Measurements from ENCODE around the gene SP140. TPM values are rescaled to one million over a fixed set of nuclear protein-coding genes. Genes with fewer than 3 reads are reported as not detected.
A peak's percentile ranks its signal among the peaks of the same experiment; 100 is the strongest.

Gene SP140
- total and polyA plus RNA-seq, 9 of the 15 experiments (the other 6 are each of a cell fraction or from before 2014, with no cell fraction given) = 0.04 to 1.1 (median 0.57) TPM; not detected in 1

DNA sequence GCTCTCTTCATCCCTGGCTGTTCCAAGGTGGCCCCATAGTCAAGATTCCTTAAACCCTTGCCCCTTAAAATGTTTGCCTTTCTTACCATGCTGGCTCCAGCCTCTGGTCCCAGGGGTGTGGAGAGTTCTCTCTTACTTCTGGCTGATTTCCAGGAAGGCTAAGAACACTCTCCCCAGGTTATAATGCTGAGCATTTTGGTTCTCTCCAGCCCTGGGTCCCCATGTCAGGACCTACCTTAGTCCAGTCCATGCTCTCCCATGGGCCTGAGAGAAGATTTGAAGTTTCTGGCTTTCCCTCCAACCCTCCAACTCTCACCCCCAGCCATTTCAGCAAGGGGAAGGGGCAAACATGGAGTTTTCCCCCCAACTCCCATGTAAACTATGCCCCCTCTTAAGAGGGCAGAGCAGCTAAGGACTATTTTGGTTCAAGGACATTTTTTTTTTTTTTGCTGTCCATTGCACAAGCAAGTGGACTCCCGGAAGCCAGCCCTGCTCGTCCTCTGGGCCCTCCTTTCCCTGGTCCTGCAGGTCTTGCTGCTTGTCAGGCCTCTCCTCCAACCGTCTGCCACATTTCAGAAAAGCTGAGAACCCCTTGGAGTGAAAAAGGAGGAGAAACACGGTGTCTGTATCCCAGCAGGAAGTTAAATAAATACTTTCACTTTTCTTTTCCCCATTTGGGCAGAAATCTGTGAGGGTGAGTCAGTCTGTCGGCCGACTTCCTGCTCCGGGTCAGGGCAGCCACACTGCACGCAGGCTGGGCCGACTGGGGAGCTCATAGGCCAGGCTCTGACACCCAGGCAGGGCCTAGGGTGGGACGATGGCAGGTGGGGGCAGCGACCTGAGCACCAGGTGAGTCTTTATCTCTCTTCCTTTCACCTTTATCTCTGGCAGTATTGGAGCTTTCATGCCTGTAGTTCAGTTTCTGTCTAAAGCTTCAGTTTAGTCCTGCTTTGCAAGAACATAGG is 101.2 kb downstream of the SP140 start, which contains the start of gene SP140L (continued):
- TF ChIP-seq ZNF124 (CRISPR knock-in tag; IDR thresholded peaks at IDR 0.05) = no peak
- TF ChIP-seq LEF1 (IDR thresholded peaks at IDR 0.05) = no peak
- TF ChIP-seq YY1 (IDR thresholded peaks at IDR 0.05; ENCODE audit: borderline replicate concordance in 1 of 3, control insufficient read depth in 1 of 3, extremely low read depth in 1 of 3, insufficient read depth in 3 of 3, insufficient read length in 1 of 3, insufficient replicate concordance in 2 of 3, low read depth in 1 of 3, low read length in 2 of 3) = peak in 2 of 3 experiments; percentile 16 to 24
- no peak for TF ChIP-seq ZBTB1 (CRISPR knock-in tag; IDR thresholded peaks at IDR 0.05; ENCODE audit: borderline replicate concordance, low read depth)
- TF ChIP-seq, protein P1, sequence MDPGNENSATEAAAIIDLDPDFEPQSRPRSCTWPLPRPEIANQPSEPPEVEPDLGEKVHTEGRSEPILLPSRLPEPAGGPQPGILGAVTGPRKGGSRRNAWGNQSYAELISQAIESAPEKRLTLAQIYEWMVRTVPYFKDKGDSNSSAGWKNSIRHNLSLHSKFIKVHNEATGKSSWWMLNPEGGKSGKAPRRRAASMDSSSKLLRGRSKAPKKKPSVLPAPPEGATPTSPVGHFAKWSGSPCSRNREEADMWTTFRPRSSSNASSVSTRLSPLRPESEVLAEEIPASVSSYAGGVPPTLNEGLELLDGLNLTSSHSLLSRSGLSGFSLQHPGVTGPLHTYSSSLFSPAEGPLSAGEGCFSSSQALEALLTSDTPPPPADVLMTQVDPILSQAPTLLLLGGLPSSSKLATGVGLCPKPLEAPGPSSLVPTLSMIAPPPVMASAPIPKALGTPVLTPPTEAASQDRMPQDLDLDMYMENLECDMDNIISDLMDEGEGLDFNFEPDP (CRISPR knock-in tag; IDR thresholded peaks at IDR 0.05) = no peak
- no peak for TF ChIP-seq ZNF354B (CRISPR knock-in tag; IDR thresholded peaks at IDR 0.05)
- TF ChIP-seq, protein P2, sequence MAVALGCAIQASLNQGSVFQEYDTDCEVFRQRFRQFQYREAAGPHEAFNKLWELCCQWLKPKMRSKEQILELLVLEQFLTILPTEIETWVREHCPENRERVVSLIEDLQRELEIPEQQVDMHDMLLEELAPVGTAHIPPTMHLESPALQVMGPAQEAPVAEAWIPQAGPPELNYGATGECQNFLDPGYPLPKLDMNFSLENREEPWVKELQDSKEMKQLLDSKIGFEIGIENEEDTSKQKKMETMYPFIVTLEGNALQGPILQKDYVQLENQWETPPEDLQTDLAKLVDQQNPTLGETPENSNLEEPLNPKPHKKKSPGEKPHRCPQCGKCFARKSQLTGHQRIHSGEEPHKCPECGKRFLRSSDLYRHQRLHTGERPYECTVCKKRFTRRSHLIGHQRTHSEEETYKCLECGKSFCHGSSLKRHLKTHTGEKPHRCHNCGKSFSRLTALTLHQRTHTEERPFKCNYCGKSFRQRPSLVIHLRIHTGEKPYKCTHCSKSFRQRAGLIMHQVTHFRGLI (CRISPR knock-in tag; IDR thresholded peaks at IDR 0.05) = no peak
- peak; percentile 67; the same call in 1 of the 2 replicates for TF ChIP-seq ELF1 (tag; IDR thresholded peaks at IDR 0.05)
- TF ChIP-seq HNRNPUL1 (IDR thresholded peaks at IDR 0.05; ENCODE audit: low read length) = no peak
- TF ChIP-seq CHD4 (IDR thresholded peaks at IDR 0.05; ENCODE audit: insufficient read depth, insufficient replicate concordance, low read depth, low read length, poor library complexity, severe bottlenecking) = no peak
- TF ChIP-seq, protein P3, sequence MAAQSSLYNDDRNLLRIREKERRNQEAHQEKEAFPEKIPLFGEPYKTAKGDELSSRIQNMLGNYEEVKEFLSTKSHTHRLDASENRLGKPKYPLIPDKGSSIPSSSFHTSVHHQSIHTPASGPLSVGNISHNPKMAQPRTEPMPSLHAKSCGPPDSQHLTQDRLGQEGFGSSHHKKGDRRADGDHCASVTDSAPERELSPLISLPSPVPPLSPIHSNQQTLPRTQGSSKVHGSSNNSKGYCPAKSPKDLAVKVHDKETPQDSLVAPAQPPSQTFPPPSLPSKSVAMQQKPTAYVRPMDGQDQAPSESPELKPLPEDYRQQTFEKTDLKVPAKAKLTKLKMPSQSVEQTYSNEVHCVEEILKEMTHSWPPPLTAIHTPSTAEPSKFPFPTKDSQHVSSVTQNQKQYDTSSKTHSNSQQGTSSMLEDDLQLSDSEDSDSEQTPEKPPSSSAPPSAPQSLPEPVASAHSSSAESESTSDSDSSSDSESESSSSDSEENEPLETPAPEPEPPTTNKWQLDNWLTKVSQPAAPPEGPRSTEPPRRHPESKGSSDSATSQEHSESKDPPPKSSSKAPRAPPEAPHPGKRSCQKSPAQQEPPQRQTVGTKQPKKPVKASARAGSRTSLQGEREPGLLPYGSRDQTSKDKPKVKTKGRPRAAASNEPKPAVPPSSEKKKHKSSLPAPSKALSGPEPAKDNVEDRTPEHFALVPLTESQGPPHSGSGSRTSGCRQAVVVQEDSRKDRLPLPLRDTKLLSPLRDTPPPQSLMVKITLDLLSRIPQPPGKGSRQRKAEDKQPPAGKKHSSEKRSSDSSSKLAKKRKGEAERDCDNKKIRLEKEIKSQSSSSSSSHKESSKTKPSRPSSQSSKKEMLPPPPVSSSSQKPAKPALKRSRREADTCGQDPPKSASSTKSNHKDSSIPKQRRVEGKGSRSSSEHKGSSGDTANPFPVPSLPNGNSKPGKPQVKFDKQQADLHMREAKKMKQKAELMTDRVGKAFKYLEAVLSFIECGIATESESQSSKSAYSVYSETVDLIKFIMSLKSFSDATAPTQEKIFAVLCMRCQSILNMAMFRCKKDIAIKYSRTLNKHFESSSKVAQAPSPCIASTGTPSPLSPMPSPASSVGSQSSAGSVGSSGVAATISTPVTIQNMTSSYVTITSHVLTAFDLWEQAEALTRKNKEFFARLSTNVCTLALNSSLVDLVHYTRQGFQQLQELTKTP (IDR thresholded peaks at IDR 0.05; ENCODE audit: low read depth in 1 of 2, partially characterized antibody in 2 of 2) = no peak
- no peak for TF ChIP-seq ERF (CRISPR knock-in tag; IDR thresholded peaks at IDR 0.05)
- TF ChIP-seq, protein P4, sequence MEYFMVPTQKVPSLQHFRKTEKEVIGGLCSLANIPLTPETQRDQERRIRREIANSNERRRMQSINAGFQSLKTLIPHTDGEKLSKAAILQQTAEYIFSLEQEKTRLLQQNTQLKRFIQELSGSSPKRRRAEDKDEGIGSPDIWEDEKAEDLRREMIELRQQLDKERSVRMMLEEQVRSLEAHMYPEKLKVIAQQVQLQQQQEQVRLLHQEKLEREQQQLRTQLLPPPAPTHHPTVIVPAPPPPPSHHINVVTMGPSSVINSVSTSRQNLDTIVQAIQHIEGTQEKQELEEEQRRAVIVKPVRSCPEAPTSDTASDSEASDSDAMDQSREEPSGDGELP (CRISPR knock-in tag; IDR thresholded peaks at IDR 0.05; ENCODE audit: borderline replicate concordance) = peak; percentile 63
- TF ChIP-seq CBX5 (IDR thresholded peaks at IDR 0.05; ENCODE audit: borderline replicate concordance, low read depth) = no peak
